Measurements from ENCODE around the gene EDEM3.

EDEM3 gene

DNA sequence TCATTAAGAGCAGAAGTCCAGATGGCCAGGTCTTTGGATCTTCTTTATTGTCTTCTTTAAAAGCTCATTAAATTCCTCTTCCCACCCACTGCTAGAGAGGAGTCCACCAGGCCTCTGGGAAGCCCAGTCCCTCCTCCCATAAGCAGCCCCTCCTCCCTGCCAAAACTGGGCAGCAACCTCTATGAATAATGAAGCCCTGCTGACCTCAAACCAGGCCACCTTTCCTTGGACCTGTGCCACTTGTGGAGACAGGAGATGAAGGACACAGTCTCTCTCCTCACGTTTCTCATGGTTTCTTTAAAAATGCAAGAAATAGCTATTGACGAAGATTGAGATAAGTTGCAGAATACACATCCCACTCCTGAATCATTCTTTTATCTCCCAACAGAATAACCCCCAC is 112.8 kb downstream of the EDEM3 start:
- TF ChIP-seq POLR2AphosphoS5 (IDR thresholded peaks at IDR 0.05; ENCODE audit: low read depth), result no peak
- TF ChIP-seq SPI1 (IDR thresholded peaks at IDR 0.05; ENCODE audit: borderline replicate concordance, low read depth), result no peak
- no peak for TF ChIP-seq GABPA (IDR thresholded peaks at IDR 0.05; ENCODE audit: low read depth)
- no peak for TF ChIP-seq CTCF (IDR thresholded peaks at IDR 0.05; ENCODE audit: insufficient read depth, low read length)
- TF ChIP-seq, protein P1, sequence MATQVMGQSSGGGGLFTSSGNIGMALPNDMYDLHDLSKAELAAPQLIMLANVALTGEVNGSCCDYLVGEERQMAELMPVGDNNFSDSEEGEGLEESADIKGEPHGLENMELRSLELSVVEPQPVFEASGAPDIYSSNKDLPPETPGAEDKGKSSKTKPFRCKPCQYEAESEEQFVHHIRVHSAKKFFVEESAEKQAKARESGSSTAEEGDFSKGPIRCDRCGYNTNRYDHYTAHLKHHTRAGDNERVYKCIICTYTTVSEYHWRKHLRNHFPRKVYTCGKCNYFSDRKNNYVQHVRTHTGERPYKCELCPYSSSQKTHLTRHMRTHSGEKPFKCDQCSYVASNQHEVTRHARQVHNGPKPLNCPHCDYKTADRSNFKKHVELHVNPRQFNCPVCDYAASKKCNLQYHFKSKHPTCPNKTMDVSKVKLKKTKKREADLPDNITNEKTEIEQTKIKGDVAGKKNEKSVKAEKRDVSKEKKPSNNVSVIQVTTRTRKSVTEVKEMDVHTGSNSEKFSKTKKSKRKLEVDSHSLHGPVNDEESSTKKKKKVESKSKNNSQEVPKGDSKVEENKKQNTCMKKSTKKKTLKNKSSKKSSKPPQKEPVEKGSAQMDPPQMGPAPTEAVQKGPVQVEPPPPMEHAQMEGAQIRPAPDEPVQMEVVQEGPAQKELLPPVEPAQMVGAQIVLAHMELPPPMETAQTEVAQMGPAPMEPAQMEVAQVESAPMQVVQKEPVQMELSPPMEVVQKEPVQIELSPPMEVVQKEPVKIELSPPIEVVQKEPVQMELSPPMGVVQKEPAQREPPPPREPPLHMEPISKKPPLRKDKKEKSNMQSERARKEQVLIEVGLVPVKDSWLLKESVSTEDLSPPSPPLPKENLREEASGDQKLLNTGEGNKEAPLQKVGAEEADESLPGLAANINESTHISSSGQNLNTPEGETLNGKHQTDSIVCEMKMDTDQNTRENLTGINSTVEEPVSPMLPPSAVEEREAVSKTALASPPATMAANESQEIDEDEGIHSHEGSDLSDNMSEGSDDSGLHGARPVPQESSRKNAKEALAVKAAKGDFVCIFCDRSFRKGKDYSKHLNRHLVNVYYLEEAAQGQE (IDR thresholded peaks at IDR 0.05; ENCODE audit: insufficient replicate concordance, low read depth), result no peak
- Histone ChIP-seq H3K4me3 (replicated peaks; ENCODE audit: insufficient read depth, low read length) (no peak overlapping the region), H3K27ac (replicated peaks) (no peak overlapping the region), H3K27me3 (ENCODE audit: insufficient read depth, poor library complexity, severe bottlenecking) (no peaks in the 10 kb centered on the region)
- no peak for DNase-seq (ENCODE audit: low read depth in 1 of 2, low spot score in 1 of 2)

DNA sequence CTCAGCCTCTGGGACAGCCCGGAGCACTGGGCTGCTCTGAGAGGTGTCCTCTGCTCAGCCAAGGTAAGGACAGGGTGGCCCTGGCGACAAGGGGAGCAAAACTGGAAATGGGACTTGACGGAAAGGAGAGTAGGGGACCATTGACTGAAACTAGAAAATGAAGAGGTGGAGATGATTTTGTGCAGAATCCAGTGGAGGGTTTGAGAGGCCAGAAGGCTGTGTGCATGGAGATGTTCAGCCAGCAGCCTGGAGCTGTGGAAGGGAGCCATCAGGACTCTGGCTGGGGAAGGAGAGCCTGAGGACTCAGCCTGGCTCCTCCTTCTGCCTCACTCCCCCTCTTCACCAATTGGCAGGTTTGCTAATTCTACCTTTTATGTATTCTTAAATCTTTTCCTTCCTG is 114.2 kb downstream of the EDEM3 start:
- TF ChIP-seq SPI1 (IDR thresholded peaks at IDR 0.05; ENCODE audit: borderline replicate concordance, low read depth) (no peak), GABPA (IDR thresholded peaks at IDR 0.05; ENCODE audit: low read depth) (no peak), CTCF (IDR thresholded peaks at IDR 0.05; ENCODE audit: insufficient read depth, low read length) (no peak), POLR2AphosphoS5 (IDR thresholded peaks at IDR 0.05; ENCODE audit: low read depth) (no peak)
- TF ChIP-seq, protein P1 (IDR thresholded peaks at IDR 0.05; ENCODE audit: insufficient replicate concordance, low read depth), result no peak

More for the DNA sequence above, 114.2 kb downstream of the EDEM3 start:
- Histone ChIP-seq H3K4me3 (replicated peaks; ENCODE audit: insufficient read depth, low read length) (no peak overlapping the region), H3K27me3 (ENCODE audit: insufficient read depth, poor library complexity, severe bottlenecking) (no peaks in the 10 kb centered on the region), H3K27ac (replicated peaks) (no peak overlapping the region)
- DNase-seq (ENCODE audit: low read depth in 1 of 2, low spot score in 1 of 2), result no peak
